ENCODE data around the gene CENPB. TPM values are rescaled to one million over a fixed set of nuclear protein-coding genes. Genes with fewer than 3 reads are reported as not detected.

CENPB gene
- polyA plus RNA-seq, 1 experiment: 29.7 TPM

DNA sequence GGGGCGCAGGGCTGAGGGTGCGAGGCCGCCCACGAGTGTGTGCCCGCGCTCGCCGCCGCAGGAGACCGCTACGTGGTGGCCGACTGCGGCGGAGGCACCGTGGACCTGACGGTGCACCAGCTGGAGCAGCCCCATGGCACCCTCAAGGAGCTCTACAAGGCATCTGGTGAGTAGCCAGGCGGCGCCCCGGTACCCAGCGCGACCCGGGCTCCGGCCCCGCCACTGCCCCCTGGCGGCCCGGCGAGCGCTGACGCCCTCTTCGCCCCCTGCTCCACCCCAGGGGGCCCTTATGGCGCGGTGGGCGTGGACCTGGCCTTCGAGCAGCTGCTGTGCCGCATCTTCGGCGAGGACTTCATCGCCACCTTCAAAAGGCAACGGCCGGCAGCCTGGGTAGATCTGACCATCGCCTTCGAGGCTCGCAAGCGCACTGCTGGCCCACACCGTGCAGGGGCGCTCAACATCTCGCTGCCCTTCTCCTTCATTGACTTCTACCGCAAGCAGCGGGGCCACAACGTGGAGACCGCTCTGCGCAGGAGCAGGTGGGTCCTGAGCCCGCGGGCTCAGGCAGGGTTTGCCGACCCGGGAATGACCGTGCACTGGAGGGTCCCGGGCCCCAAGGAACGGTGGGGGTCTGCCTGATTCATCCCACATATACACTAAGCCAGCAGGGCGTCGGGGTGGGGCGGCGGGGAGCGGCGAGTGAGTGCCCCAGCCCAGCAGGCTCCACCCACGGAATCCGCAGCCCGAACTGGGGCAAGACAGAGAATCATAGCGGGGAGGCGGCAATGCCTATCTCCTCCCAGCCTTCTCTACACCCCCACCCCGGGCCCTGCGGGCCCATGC lies 36.6 kb downstream of the CENPB start:
- Histone ChIP-seq H3K27me3 (ENCODE audit: control insufficient read depth, insufficient read depth, low read length) (no peaks in the 10 kb centered on the region), H3K4me3 (ENCODE audit: low read depth, low read length) (no peak overlapping the region), H3K9me3 (ENCODE audit: control insufficient read depth, insufficient read depth, low read length) (peaks cover 11% of the 10 kb centered on the region; the same call in 1 of the 2 replicates), H3K27ac (ENCODE audit: low read depth, low read length) (no peak overlapping the region)
- POLR2A ChIA-PET: no interaction called here
- CTCF ChIA-PET: interaction anchor here (0.6 to 1.6 kb wide), 5 partner anchors 11 to 72 kb away, joined by 3 to 5 read pairs (median 4); partner anchors contain the start of gene AP5S1
- TF ChIP-seq, protein P1, sequence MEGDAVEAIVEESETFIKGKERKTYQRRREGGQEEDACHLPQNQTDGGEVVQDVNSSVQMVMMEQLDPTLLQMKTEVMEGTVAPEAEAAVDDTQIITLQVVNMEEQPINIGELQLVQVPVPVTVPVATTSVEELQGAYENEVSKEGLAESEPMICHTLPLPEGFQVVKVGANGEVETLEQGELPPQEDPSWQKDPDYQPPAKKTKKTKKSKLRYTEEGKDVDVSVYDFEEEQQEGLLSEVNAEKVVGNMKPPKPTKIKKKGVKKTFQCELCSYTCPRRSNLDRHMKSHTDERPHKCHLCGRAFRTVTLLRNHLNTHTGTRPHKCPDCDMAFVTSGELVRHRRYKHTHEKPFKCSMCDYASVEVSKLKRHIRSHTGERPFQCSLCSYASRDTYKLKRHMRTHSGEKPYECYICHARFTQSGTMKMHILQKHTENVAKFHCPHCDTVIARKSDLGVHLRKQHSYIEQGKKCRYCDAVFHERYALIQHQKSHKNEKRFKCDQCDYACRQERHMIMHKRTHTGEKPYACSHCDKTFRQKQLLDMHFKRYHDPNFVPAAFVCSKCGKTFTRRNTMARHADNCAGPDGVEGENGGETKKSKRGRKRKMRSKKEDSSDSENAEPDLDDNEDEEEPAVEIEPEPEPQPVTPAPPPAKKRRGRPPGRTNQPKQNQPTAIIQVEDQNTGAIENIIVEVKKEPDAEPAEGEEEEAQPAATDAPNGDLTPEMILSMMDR (IDR thresholded peaks at IDR 0.05; ENCODE audit: low read depth, low read length): peak; percentile 22
- DNase-seq (ENCODE audit: low read depth, low spot score): no peak

- ChIA-PET CTCF (interaction anchor here (0.6 kb wide), 1 partner anchor 12 kb away, joined by 4 read pairs; no protein-coding TSS in a partner anchor), POLR2A (no interaction called here)
- no peak for DNase-seq (ENCODE audit: low read depth, low spot score)
- H3K27me3 ChIP-seq (ENCODE audit: control insufficient read depth, insufficient read depth, low read length): no peaks in the 10 kb centered on the region
- TF ChIP-seq, protein P1 (IDR thresholded peaks at IDR 0.05; ENCODE audit: low read depth, low read length): no peak
- no peak overlapping the region for H3K27ac ChIP-seq (ENCODE audit: low read depth, low read length)
- peaks cover 14% of the 10 kb centered on the region; the same call in 1 of the 2 replicates for H3K9me3 ChIP-seq (ENCODE audit: control insufficient read depth, insufficient read depth, low read length)
- H3K4me3 ChIP-seq (ENCODE audit: low read depth, low read length): no peak overlapping the region
Measured at GRCh38 chr20:3749087-3749688, 37.4 kb downstream of the CENPB start.

GRCh38 chr20:3748073-3748472 lies 38.5 kb downstream of the CENPB start:
- Histone ChIP-seq H3K9me3 (ENCODE audit: control insufficient read depth, insufficient read depth, low read length) (peaks cover 14% of the 10 kb centered on the region; the same call in 1 of the 2 replicates), H3K4me3 (ENCODE audit: low read depth, low read length) (no peak overlapping the region), H3K27me3 (ENCODE audit: control insufficient read depth, insufficient read depth, low read length) (no peaks in the 10 kb centered on the region), H3K27ac (ENCODE audit: low read depth, low read length) (no peak overlapping the region)
- TF ChIP-seq, protein P1 (IDR thresholded peaks at IDR 0.05; ENCODE audit: low read depth, low read length): no peak
- DNase-seq (ENCODE audit: low read depth, low spot score): no peak
- POLR2A ChIA-PET: no interaction called here
- CTCF ChIA-PET: interaction anchor here (1.3 kb wide), 1 partner anchor 72 kb away, joined by 5 read pairs; the partner anchor contains the start of gene AP5S1

GRCh38 chr20:3747471-3747870 lies 39.1 kb downstream of the CENPB start:
- TF ChIP-seq, protein P1 (IDR thresholded peaks at IDR 0.05; ENCODE audit: low read depth, low read length): no peak
- no peak overlapping the region for H3K27ac ChIP-seq (ENCODE audit: low read depth, low read length)
- no peak for DNase-seq (ENCODE audit: low read depth, low spot score)
- H3K9me3 ChIP-seq (ENCODE audit: control insufficient read depth, insufficient read depth, low read length): peaks cover 14% of the 10 kb centered on the region; the same call in 1 of the 2 replicates
- no peak overlapping the region for H3K4me3 ChIP-seq (ENCODE audit: low read depth, low read length)
- H3K27me3 ChIP-seq (ENCODE audit: control insufficient read depth, insufficient read depth, low read length): no peaks in the 10 kb centered on the region
- ChIA-PET POLR2A (no interaction called here), CTCF (interaction anchor here (1.3 kb wide), 1 partner anchor 73 kb away, joined by 5 read pairs; the partner anchor contains the start of gene AP5S1)

Measured in AG04450 (cell line).